GM23338 (cell line): ENCODE results near the gene MORC4.

Experiments used
- CREB1 ChIP-seq: fragments of 250-450 bp; sonication (Bioruptor Pico); IDR thresholded peaks from 2 replicates; pipeline ENCODE4 v1.5.0; 2020; ENCODE audit warnings: low read depth, mild to moderate bottlenecking, moderate library complexity
- EZH2 ChIP-seq: fragments of 200-600 bp; sonication (generic); IDR thresholded peaks from one replicate; pipeline ENCODE4 v1.8.0; 2017; ENCODE audit warnings: antibody characterized with exemption, mild to moderate bottlenecking, low read depth; ENCODE audit not compliant: unreplicated experiment
- EZH2phosphoT487 ChIP-seq: fragments of 200-600 bp; sonication (generic); IDR thresholded peaks from one replicate; pipeline ENCODE4 v1.8.1; 2018; ENCODE audit warnings: antibody characterized with exemption; ENCODE audit not compliant: unreplicated experiment
- NANOG ChIP-seq: IDR thresholded peaks from 2 replicates; pipeline ENCODE4 v1.6.1; 2016; ENCODE audit warnings: antibody characterized with exemption, borderline replicate concordance
- POLR2AphosphoS5 ChIP-seq: IDR thresholded peaks from 2 replicates; pipeline ENCODE4 v1.6.1; 2016; ENCODE audit warnings: antibody characterized with exemption, low read depth
- ZNF114 ChIP-seq: fragments of 250-450 bp; sonication (Bioruptor Pico); IDR thresholded peaks from 2 replicates; pipeline ENCODE4 v1.5.0; 2020; ENCODE audit warnings: mild to moderate bottlenecking, moderate library complexity
- TF ChIP-seq, protein P1 (sequence below), 2 experiments: fragments of 200-600 bp in 1 of 2; sonication (generic) in 1 of 2; conservative IDR thresholded peaks; 2 replicates each; pipeline versions ENCODE4 v1.5.1 to v1.6.1; 2016 to 2017; ENCODE audit warnings: antibody characterized with exemption in 2 of 2, low read depth in 2 of 2, mild to moderate bottlenecking in 2 of 2, moderate library complexity in 1 of 2
- TF ChIP-seq, protein P2 (sequence below): IDR thresholded peaks from 2 replicates; pipeline ENCODE4 v1.6.1; 2016; ENCODE audit warnings: antibody characterized with exemption
- TF ChIP-seq, protein P3 (sequence below): IDR thresholded peaks from one replicate; pipeline ENCODE4 v1.6.1; 2018; ENCODE audit warnings: antibody characterized with exemption; ENCODE audit not compliant: unreplicated experiment

DNA sequence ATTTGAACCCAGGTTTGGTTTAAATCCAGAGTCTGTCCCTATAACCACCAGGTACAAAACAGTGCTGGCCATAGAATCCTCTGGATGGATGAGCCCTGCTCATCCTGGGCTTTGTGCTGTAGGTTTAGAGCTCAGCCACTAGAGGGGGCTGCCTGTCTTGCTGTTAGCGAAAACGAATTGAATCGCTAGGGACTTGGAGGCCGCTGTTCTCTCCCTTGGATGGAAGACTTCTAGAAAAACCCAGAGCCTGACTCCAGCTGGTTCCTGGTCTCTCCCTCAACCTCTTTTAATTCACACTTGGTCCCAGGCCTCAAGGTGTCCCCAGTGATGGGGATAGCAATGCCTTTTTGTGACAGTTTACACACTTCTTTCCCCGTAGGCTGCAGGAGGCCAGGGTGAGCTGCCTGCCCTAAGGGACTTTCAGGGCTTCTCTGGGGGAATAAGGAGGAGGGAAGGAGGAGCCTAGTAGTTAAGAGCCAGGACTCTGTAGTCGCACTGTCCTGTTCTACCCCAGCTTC is 105.6 kb downstream of the MORC4 start:
- TF ChIP-seq, protein P1, sequence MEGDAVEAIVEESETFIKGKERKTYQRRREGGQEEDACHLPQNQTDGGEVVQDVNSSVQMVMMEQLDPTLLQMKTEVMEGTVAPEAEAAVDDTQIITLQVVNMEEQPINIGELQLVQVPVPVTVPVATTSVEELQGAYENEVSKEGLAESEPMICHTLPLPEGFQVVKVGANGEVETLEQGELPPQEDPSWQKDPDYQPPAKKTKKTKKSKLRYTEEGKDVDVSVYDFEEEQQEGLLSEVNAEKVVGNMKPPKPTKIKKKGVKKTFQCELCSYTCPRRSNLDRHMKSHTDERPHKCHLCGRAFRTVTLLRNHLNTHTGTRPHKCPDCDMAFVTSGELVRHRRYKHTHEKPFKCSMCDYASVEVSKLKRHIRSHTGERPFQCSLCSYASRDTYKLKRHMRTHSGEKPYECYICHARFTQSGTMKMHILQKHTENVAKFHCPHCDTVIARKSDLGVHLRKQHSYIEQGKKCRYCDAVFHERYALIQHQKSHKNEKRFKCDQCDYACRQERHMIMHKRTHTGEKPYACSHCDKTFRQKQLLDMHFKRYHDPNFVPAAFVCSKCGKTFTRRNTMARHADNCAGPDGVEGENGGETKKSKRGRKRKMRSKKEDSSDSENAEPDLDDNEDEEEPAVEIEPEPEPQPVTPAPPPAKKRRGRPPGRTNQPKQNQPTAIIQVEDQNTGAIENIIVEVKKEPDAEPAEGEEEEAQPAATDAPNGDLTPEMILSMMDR (conservative IDR thresholded peaks at IDR 0.05; ENCODE audit: low read depth in 2 of 2), result peak; percentile 69 to 84
- TF ChIP-seq EZH2 (no peak), EZH2phosphoT487 (no peak), CREB1 (CRISPR knock-in tag) (no peak), POLR2AphosphoS5 (no peak), ZNF114 (CRISPR knock-in tag) (no peak), NANOG (no peak)
- TF ChIP-seq, protein P2, sequence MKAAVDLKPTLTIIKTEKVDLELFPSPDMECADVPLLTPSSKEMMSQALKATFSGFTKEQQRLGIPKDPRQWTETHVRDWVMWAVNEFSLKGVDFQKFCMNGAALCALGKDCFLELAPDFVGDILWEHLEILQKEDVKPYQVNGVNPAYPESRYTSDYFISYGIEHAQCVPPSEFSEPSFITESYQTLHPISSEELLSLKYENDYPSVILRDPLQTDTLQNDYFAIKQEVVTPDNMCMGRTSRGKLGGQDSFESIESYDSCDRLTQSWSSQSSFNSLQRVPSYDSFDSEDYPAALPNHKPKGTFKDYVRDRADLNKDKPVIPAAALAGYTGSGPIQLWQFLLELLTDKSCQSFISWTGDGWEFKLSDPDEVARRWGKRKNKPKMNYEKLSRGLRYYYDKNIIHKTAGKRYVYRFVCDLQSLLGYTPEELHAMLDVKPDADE, result no peak
- TF ChIP-seq, protein P3, sequence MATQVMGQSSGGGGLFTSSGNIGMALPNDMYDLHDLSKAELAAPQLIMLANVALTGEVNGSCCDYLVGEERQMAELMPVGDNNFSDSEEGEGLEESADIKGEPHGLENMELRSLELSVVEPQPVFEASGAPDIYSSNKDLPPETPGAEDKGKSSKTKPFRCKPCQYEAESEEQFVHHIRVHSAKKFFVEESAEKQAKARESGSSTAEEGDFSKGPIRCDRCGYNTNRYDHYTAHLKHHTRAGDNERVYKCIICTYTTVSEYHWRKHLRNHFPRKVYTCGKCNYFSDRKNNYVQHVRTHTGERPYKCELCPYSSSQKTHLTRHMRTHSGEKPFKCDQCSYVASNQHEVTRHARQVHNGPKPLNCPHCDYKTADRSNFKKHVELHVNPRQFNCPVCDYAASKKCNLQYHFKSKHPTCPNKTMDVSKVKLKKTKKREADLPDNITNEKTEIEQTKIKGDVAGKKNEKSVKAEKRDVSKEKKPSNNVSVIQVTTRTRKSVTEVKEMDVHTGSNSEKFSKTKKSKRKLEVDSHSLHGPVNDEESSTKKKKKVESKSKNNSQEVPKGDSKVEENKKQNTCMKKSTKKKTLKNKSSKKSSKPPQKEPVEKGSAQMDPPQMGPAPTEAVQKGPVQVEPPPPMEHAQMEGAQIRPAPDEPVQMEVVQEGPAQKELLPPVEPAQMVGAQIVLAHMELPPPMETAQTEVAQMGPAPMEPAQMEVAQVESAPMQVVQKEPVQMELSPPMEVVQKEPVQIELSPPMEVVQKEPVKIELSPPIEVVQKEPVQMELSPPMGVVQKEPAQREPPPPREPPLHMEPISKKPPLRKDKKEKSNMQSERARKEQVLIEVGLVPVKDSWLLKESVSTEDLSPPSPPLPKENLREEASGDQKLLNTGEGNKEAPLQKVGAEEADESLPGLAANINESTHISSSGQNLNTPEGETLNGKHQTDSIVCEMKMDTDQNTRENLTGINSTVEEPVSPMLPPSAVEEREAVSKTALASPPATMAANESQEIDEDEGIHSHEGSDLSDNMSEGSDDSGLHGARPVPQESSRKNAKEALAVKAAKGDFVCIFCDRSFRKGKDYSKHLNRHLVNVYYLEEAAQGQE, result no peak
